ENCODE results near the gene ST13. TPM values are rescaled to one million over a fixed set of nuclear protein-coding genes. Genes with fewer than 3 reads are reported as not detected.

ST13 gene
- 205 and 256 TPM in 2 replicates for total RNA-seq

DNA sequence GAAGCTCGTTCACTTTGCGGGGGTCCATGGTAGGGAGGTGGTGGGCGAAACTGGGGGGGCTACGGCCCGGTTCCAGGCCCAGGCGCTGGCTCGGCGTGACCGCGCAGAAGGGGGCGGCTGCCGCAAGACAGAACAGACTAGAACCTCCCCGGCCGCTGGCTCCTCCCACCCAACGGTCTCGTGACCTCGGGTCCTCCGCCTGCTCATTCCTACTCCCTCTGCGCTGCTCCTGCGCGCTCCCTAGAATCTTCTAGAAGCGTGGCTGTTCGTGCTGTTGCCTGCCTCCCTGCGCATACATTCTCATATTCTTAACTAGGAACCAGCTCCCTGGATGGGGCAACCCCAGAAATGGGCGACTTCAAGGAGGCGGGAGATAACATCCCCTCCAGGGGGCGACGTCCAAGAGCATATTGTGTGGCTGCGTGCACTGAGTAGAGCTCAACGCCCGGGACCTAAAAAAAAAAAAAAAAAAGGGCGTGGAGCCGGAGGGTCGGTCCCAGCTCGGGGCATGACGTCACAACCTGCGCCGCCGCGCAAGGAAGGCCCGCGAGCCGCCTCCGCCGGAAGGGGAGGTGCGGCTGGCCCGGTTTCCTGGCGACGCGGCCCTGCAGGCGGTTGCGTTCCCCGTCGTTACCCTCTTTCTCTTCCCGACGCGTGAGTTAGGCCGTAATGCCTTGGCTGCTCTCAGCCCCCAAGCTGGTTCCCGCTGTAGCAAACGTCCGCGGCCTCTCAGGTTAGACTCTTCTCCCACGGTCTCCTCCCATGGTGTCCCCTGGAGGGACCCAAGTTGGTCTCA is at the start of gene ST13, which contains the start of gene XPNPEP3:
Gene ST13, minus strand, starts transcription at position 127 of the 796 bp plus-strand sequence. Its CDS starts 99 bp downstream, at position 28.
Gene XPNPEP3, plus strand, starts transcription at position 636 of the 796 bp plus-strand sequence. Its CDS starts 34 bp downstream, at position 670.

GRCh38 chr22:40862013-40862412 is 5.6 kb upstream of the ST13 start, which contains the start of gene DNAJB7:
TSS of gene DNAJB7 (minus strand) at chr22:40862113. CDS start at chr22:40861994, 119 bp downstream.

DNA sequence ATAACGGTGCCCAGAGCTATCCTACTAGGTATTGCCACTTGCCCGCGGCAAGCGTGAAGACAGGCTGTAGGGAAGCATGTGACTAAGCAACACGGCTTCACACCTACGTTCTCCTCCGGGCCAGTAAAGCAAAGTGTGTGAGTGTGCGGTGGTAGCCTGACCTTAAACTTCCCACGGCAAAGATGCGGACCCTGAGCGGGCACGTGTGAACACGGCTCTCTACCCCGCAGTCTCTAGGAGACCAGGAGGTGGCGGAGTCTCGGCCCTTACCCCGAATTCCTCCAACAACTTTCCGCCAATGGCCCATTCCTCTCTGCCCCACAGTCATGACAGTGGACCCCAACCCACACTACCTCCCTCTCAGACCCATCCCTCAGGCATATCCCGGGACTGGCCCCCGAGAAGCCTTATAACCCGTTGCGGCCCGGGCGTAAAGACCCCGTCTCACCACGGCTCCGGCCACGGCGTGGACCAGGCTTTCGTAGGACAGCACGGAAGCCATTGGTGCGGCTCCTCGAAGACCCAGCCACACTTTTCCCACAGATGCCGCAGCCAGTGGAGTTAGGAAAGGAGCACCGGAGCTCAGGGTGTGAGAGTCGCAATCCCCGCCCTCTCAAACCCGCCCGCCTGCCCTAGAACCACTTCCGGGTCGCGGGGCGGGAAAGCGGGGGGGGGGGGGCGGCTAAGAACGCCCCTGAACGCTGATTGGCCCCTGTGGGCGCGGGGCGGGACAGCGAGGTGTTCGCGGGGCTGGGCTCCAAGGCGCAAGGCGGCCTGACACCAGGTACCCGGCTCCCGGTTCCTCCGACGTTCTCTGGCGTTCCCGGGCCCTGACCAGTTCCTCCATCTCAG is 37.5 kb downstream of the ST13 start, which contains the start of gene SLC25A17:
Gene SLC25A17, minus strand, starts transcription at position 600 of the 852 bp plus-strand sequence. Its CDS starts 98 bp downstream, at position 502.

Other genes starting within 250 kb of the ST13 start
- gene MRTFA, start 219.9 kb downstream of the ST13 start, total RNA-seq, result 14.0 and 20.9 TPM in 2 replicates
- gene MCHR1, start 177.2 kb downstream of the ST13 start, total RNA-seq, result 0.38 and 2.3 TPM in 2 replicates
- gene SLC25A17, start 37.3 kb downstream of the ST13 start, total RNA-seq, result 11.3 and 21.9 TPM in 2 replicates
- gene XPNPEP3, start 509 bp upstream of the ST13 start, total RNA-seq, result 4.2 and 7.3 TPM in 2 replicates
- gene DNAJB7, start 5.5 kb upstream of the ST13 start, total RNA-seq, result not detected in 2 replicates
- 57.2 and 78.2 TPM in 2 replicates for gene RBX1, start 94.7 kb upstream of the ST13 start, total RNA-seq
- gene EP300, start 236.0 kb upstream of the ST13 start, total RNA-seq, result 19.4 and 24.8 TPM in 2 replicates

All from regular cardiac myocyte (primary cell).